ENCODE results near the gene C1orf35.

C1orf35 gene

DNA sequence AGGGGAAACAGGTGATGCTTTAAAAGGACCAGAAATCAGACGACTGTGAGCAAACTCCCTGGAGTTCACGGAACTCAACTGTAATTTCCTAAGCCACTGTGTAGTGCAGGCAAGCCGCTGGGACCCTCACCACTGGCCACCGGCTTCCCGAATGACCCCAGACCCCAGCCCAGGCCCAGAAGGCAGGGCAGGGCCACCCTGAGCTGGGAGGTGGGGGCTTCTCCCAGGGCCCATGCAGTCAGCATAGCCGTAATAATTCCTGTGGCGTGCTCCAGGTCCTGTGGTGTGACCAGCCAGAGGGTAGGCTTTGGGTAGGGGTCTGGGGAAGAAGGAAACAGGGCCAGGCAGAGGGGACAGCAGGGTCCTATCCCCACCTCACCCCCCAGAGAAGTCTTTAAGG, 24.1 kb downstream of the C1orf35 start:
- DNase-seq (ENCODE audit: low read depth in 2 of 2): no peak

GRCh38 chr1:228077565-228078330, 25.4 kb downstream of the C1orf35 start:
- no peak for DNase-seq (ENCODE audit: low read depth in 2 of 2)

GRCh38 chr1:228076796-228077430, 26.2 kb downstream of the C1orf35 start:
- no peak for DNase-seq (ENCODE audit: low read depth in 2 of 2)

GRCh38 chr1:228075801-228076271, 27.3 kb downstream of the C1orf35 start:
- no peak for DNase-seq (ENCODE audit: low read depth in 2 of 2)

GRCh38 chr1:228074954-228075730, 28.0 kb downstream of the C1orf35 start:
- DNase-seq (ENCODE audit: low read depth in 2 of 2): no peak

DNA sequence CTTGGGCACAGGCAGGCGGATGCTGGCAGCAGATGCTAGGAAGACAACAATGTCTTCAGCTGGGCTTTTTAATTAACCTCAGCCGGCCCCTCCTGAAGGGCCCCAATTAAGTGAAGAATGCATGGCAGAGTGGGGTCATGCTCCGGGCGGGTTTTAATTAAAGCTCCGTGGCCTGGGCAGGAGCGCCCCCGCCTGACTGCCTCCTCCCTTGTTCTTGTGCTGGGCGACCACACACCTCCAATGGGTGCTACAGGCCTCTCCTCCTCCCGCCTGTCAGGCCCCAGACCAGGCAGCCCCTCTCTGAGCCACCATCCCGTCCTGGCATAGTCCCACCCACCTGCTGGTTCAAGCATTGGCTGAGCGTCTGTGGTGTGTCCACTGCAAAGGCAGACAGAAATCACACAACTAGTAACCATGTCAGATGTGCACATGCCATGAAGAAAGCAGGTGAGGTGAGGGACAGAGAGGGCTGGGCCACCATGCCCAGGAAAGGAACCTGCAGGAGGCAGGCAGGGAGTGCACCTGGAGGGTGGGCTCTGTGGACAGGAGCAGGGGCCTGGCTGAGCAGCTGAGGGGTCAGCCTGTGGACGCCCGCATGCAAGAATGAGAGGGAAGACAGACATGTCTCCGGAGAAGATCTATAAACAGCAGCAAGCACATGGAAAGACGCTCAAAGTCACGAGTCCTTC, 29.1 kb downstream of the C1orf35 start:
- no peak for DNase-seq (ENCODE audit: low read depth in 2 of 2)

DNA sequence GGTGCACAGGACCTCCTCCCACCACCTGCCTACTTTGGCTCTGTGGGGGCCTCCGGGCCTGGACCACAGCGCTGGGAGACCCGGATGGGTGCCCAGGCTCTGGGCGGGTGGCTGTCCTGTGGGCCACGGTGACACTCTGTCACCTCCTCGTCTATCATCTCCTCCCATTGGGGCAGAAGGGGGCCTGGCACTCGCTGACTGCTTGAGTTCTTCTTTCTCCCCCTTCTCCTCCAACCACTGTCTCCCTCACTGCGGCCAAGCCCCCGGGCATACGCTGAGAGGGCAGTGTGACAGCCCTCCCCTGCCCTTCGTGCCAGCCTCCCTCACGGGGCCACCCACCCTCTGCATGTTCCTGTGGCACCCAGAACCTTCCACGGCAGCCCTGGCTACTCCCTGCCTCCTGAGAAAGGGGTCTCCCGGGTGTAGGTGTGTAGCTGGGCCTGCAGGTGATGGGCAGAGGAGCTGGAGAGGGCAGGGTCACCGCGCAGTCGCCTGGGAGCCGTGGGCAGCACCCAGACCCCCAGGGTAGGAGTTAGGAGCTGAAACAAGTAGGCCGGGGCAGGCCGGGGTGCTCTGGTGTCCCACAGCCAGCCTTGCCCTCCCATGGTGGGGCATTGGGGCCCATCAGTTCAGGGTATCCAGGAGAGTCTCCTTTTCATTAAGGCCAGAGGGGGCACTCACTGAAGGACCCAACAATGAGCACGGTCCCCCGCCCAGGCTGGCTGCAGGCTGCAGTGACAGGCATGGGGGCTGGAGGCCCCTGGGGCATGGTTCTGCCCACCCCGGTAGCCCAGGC, 29.9 kb downstream of the C1orf35 start:
- DNase-seq (ENCODE audit: low read depth in 2 of 2): no peak

- DNase-seq (ENCODE audit: low read depth in 2 of 2): no peak
These were observed 30.5 kb downstream of the C1orf35 start for GRCh38 chr1:228072658-228073043.

GRCh38 chr1:228071839-228072657, 31.1 kb downstream of the C1orf35 start:
- DNase-seq (ENCODE audit: low read depth in 2 of 2): no peak

DNA sequence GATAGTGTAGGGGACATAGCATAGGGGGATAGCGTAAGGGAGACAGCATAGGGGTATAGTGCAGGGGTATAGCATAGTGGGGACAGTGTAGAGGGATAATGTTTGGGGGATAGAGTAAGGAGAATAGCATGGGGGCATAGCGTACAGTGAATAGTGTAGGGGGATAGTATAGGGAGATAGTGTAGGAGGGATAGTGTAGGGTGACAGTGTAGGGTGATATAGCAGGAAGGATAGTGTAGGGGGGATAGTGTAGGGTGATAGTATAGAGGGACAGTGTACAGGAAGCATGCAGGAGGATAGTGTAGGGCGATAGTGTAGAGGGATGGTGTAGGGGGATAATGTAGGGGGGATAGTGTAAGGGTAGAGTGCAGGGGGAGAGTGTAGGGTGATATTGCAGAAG, 32.3 kb downstream of the C1orf35 start:
- no peak for DNase-seq (ENCODE audit: low read depth in 2 of 2)

GRCh38 chr1:228070173-228070572, 33.0 kb downstream of the C1orf35 start:
- DNase-seq (ENCODE audit: low read depth in 2 of 2): no peak

DNA sequence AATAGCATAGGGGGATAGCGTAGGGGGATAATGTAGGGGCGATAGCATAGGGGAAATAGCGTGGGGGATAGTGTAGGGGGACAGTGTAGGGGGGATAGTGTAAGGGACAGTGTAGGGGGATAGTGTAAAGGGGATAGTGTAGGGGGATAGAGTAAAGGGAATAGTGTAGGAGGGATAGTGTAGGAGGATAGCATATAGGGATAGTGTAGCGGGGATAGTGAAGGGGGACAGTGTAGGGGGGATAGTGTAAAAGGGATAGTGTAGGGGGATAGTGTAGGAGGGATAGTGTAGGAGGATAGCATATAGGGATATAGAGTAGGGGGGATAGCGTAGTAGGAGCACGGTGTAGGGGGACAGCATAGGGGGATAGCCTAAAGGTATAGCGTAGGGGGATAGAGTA, 34.8 kb downstream of the C1orf35 start:
- DNase-seq (ENCODE audit: low read depth in 2 of 2): no peak

DNA sequence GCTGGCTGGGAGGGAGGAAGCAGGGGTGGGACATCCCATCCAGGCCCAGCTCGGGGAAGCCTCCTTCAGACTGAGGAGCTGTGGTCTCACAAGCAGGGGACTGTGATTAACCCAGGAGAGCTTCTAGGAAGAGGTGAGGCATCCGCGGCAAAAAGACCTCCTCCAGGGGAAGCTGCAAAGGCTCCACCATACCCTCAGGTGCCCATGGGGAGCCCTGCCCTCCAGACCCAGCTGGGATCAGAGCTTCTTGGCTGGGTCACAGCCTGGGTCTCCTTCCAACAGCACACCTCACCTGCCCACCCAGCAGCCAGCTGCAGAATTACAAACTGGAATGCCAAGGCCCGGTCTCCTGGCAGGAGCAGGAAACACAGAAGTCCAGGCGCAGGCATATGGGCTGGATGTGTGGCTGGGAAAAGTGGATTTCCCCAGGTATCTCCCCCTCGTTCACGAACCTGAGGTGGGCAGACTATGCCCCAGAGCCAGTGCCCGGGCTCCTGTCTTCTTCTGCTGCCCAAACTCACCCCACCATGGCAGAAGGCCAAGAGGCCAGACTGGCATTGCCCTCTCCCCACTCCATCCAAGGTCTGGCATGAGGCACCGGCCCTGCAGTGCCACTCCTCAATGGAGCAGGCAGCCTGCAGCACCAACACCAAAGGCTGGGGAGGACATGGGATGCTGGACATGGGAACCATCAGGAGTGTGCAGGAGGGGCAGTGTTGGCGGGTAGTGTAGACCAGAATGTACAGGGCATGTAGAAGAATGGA, 36.1 kb downstream of the C1orf35 start:
- DNase-seq (ENCODE audit: low read depth in 2 of 2): no peak

DNA sequence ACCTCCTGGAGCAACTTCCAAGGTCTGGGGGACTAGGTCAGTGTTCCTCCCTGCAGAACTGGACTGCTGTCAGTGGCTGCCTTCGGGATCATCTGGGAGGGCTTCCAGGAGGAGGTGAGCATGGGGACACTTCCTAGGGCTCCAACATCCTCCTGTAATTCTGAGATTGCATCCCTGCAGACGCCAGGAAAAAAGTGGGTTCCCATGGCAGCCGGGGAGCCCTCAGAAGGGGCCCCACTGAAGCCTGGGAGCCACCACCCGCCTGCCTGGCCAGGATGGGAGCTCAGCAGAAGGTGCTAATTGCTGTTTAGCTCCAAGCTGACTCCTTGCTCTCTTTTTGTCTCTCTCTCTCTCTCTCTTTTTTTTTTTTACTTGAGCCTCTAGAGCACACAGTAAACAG, 36.7 kb downstream of the C1orf35 start:
- DNase-seq (ENCODE audit: low read depth in 2 of 2): no peak

- no peak for DNase-seq (ENCODE audit: low read depth in 2 of 2)
These were observed 37.4 kb downstream of the C1orf35 start for GRCh38 chr1:228065543-228066347.

DNA sequence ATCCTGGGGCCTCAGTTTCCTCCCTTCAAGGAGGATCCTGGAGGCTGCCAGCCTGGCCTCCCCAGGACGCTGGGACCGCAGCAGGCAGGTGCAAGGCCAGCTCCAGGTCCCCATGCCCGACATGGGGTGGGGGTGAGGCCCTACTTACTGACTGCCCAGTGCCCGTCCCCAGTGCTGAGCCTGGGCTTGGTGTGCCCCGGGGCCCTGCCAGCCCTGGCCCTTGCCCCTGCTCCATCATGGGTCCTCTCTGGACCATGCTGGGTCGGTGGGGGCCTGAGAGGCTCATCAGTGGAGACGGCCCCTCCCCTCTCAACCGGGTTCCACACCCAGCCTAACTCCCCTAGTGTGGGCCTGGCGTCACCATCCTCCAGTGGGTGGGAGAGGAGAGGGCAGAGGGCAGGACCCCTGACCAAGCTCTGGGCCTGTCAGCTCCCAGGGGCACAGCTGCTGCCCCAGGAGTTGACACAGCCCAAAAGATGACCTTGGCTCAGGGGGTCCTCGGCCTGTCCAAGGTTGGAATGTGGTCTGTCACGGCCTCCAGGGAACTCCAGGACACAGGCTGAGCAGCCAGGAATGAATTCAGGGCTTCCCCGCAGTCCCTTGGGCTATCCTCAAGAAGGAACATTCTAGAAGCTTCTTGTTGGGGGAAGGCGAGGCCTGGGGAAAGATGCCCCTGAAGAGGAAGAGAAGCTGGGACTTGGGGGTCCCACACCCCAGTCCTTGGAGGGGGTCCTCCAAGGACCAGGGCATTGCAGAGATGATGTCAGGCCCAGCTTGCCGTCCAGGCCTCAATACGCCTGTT, 38.2 kb downstream of the C1orf35 start:
- no peak for DNase-seq (ENCODE audit: low read depth in 2 of 2)

- DNase-seq (ENCODE audit: low read depth in 2 of 2): no peak
These were observed 38.8 kb downstream of the C1orf35 start for GRCh38 chr1:228064296-228064695.

Measured in stimulated activated CD8-positive, alpha-beta memory T cell treated with anti-CD3 and anti-CD28 coated beads, Interleukin-2, amount 100 ng/mL, for 48 hours (primary cell).